IMR-90 (cell line): ENCODE data around the gene SCFD1. TPM values are rescaled to one million over a fixed set of nuclear protein-coding genes. Genes with fewer than 3 reads are reported as not detected.

ENCODE experiments used
- ATAC-seq: fragments of 200-7000 bp; cut with Tn5 transposase; 2 replicates; pipeline ENCODE4 v1.9.1; 2020; ENCODE audit warnings: low read depth, mild to moderate bottlenecking, moderate library complexity
- BruUV-seq: library from RNA; stranded (reverse); fragments of 400-500 nt; replicated peaks from 2 replicates; lab custom pipeline; 2021; lab: Mats Ljungman, UMichigan
- CTCF ChIA-PET: fragments of 300-600 bp; formaldehyde crosslinking; extraction: SDS; loops from one replicate; lab custom pipeline; 2021; ENCODE audit warnings: antibody characterized with exemption; lab: Yijun Ruan, JAX
- POLR2A ChIA-PET: fragments of 300-600 bp; sonication (Branson Sonifier 250); formaldehyde crosslinking; loops from one replicate; lab custom pipeline; 2022; ENCODE audit warnings: antibody characterized with exemption; ENCODE audit not compliant: unreplicated experiment; lab: Charles Lee
- DNase-seq: peaks from one replicate; pipeline ENCODE4 v3.0.0; 2013
- H2AFZ ChIP-seq: replicated peaks from 2 replicates; pipeline ENCODE3; 2013; ENCODE audit warnings: low read length, mild to moderate bottlenecking; ENCODE audit not compliant: poor library complexity
- H2AK5ac ChIP-seq: 2 replicates; pipeline ENCODE4 v1.6.1; 2013; ENCODE audit warnings: low read depth, low read length, inconsistent platforms
- H2AK9ac ChIP-seq: replicated peaks from 2 replicates; pipeline ENCODE3; 2013; ENCODE audit warnings: mild to moderate bottlenecking, low read depth, low read length, moderate library complexity; ENCODE audit not compliant: poor library complexity
- H2BK120ac ChIP-seq: 2 replicates; pipeline ENCODE4 v1.6.1; 2013; ENCODE audit warnings: low read depth, low read length, inconsistent platforms
- H2BK15ac ChIP-seq: 3 replicates; pipeline ENCODE4 v1.6.1; 2013; ENCODE audit warnings: low read depth, low read length, inconsistent platforms
- H2BK20ac ChIP-seq: 2 replicates; pipeline ENCODE4 v1.6.1; 2013; ENCODE audit warnings: low read depth, mild to moderate bottlenecking, inconsistent platforms, low read length, moderate library complexity
- H2BK5ac ChIP-seq: 2 replicates; pipeline ENCODE4 v1.6.1; 2013; ENCODE audit warnings: mild to moderate bottlenecking, low read depth, low read length, inconsistent platforms; ENCODE audit not compliant: poor library complexity, severe bottlenecking
- H3K14ac ChIP-seq: replicated peaks from 2 replicates; pipeline ENCODE4 v1.6.1; 2013; ENCODE audit warnings: low read depth, low read length, inconsistent platforms
- H3K18ac ChIP-seq: 2 replicates; pipeline ENCODE4 v1.6.1; 2013; ENCODE audit warnings: low read depth, low read length, control low read depth
- H3K23ac ChIP-seq: 2 replicates; pipeline ENCODE4 v1.6.1; 2013; ENCODE audit warnings: low read depth, low read length, inconsistent platforms
- H3K27ac ChIP-seq: 2 replicates; pipeline ENCODE4 v1.5.1; 2013; ENCODE audit warnings: mild to moderate bottlenecking, control low read depth, low read length; ENCODE audit not compliant: insufficient read depth
- H3K27me3 ChIP-seq: 2 replicates; pipeline ENCODE4 v1.6.1; 2013; ENCODE audit warnings: low read length; ENCODE audit not compliant: control insufficient read depth, insufficient read depth
- H3K36me3 ChIP-seq: 2 replicates; pipeline ENCODE4 v1.6.1; 2013; ENCODE audit warnings: low read length, mixed read lengths; ENCODE audit not compliant: control insufficient read depth, insufficient read depth
- H3K4ac ChIP-seq: 2 replicates; pipeline ENCODE4 v1.6.1; 2013; ENCODE audit warnings: low read depth, low read length, inconsistent platforms
- H3K4me1 ChIP-seq: 2 replicates; pipeline ENCODE4 v1.6.1; 2013; ENCODE audit warnings: low read length, mixed read lengths; ENCODE audit not compliant: control insufficient read depth, insufficient read depth
- H3K4me2 ChIP-seq: 2 replicates; pipeline ENCODE4 v1.6.1; 2013; ENCODE audit warnings: low read depth, mild to moderate bottlenecking, control low read depth, low read length, moderate library complexity
- H3K4me3 ChIP-seq: 2 replicates; pipeline ENCODE4 v1.5.1; 2013; ENCODE audit warnings: low read depth, mild to moderate bottlenecking, control low read depth, low read length, moderate library complexity; ENCODE audit not compliant: insufficient read depth
- H3K56ac ChIP-seq: 2 replicates; pipeline ENCODE4 v1.6.1; 2013; ENCODE audit warnings: low read length, inconsistent platforms; ENCODE audit not compliant: insufficient read depth; ENCODE audit errors: extremely low read depth
- H3K79me1 ChIP-seq, 2 experiments: 2 replicates each; pipeline ENCODE4 v1.6.1; 2013; ENCODE audit warnings: low read length in 2 of 2, inconsistent platforms in 1 of 2, low read depth in 1 of 2
- H3K9ac ChIP-seq: 2 replicates; pipeline ENCODE4 v1.6.1; 2013; ENCODE audit warnings: low read depth, low read length, control low read depth
- H3K9me1 ChIP-seq: 2 replicates; pipeline ENCODE4 v1.6.1; 2013; ENCODE audit warnings: low read length, inconsistent platforms; ENCODE audit not compliant: insufficient read depth
- H3K9me3 ChIP-seq: 2 replicates; pipeline ENCODE4 v1.6.1; 2013; ENCODE audit warnings: low read length; ENCODE audit not compliant: control insufficient read depth, insufficient read depth
- H4K20me1 ChIP-seq: 2 replicates; pipeline ENCODE4 v1.6.1; 2013; ENCODE audit warnings: low read length, inconsistent platforms; ENCODE audit not compliant: insufficient read depth
- H4K5ac ChIP-seq: 2 replicates; pipeline ENCODE4 v1.6.1; 2013; ENCODE audit warnings: mild to moderate bottlenecking, low read depth, low read length, control low read depth
- H4K8ac ChIP-seq, 2 experiments: 2 replicates each; pipeline ENCODE4 v1.6.1; 2013; ENCODE audit warnings: low read depth in 2 of 2, low read length in 2 of 2, control low read depth in 1 of 2, inconsistent platforms in 1 of 2
- H4K91ac ChIP-seq: 2 replicates; pipeline ENCODE4 v1.6.1; 2013; ENCODE audit warnings: low read depth, low read length, inconsistent platforms; ENCODE audit not compliant: insufficient read depth
- BHLHE40 ChIP-seq: fragments of 150-350 bp; IDR thresholded peaks from 2 replicates; pipeline ENCODE4 v1.6.1; 2016; ENCODE audit warnings: mild to moderate bottlenecking, low read depth, low read length
- CEBPB ChIP-seq: IDR thresholded peaks from 2 replicates; pipeline ENCODE4 v1.6.1; 2012; ENCODE audit warnings: low read depth, low read length, improper control_type of control experiment
- CHD1 ChIP-seq: IDR thresholded peaks from 2 replicates; pipeline ENCODE4 v1.6.1; 2012; ENCODE audit warnings: low read depth, low read length, improper control_type of control experiment
- ELK1 ChIP-seq: fragments of 150-350 bp; IDR thresholded peaks from 2 replicates; pipeline ENCODE4 v1.6.1; 2016; ENCODE audit warnings: low read depth, mild to moderate bottlenecking, low read length, moderate library complexity, borderline replicate concordance
- FOS ChIP-seq: fragments of 150-350 bp; IDR thresholded peaks from 2 replicates; pipeline ENCODE4 v1.6.1; 2016; ENCODE audit warnings: low read depth, low read length
- MAFK ChIP-seq: IDR thresholded peaks from 2 replicates; pipeline ENCODE4 v1.6.1; 2012; ENCODE audit warnings: low read depth, low read length, improper control_type of control experiment
- MAZ ChIP-seq: IDR thresholded peaks from 2 replicates; pipeline ENCODE4 v1.6.1; 2012; ENCODE audit warnings: low read depth, mild to moderate bottlenecking, low read length, improper control_type of control experiment, moderate library complexity, borderline replicate concordance
- MXI1 ChIP-seq: IDR thresholded peaks from 2 replicates; pipeline ENCODE4 v1.6.1; 2012; ENCODE audit warnings: low read depth, mild to moderate bottlenecking, low read length, moderate library complexity, borderline replicate concordance
- NFE2L2 ChIP-seq: fragments of 150-350 bp; IDR thresholded peaks from 2 replicates; pipeline ENCODE4 v1.6.1; 2016; ENCODE audit warnings: low read depth, mild to moderate bottlenecking, low read length
- POLR2A ChIP-seq: IDR thresholded peaks from 2 replicates; pipeline ENCODE4 v1.6.1; 2012; ENCODE audit warnings: mild to moderate bottlenecking, low read depth, low read length
- RAD21 ChIP-seq: IDR thresholded peaks from 2 replicates; pipeline ENCODE4 v1.6.1; 2012; ENCODE audit warnings: low read length, improper control_type of control experiment
- RCOR1 ChIP-seq: IDR thresholded peaks from 2 replicates; pipeline ENCODE4 v1.6.1; 2012; ENCODE audit warnings: mild to moderate bottlenecking, low read length, improper control_type of control experiment; ENCODE audit not compliant: insufficient replicate concordance
- RFX5 ChIP-seq: IDR thresholded peaks from 2 replicates; pipeline ENCODE4 v1.8.0; 2012; ENCODE audit warnings: low read depth, mild to moderate bottlenecking, low read length, moderate library complexity
- SMC3 ChIP-seq: fragments of 150-350 bp; IDR thresholded peaks from 2 replicates; pipeline ENCODE4 v1.6.1; 2016; ENCODE audit warnings: low read depth, mild to moderate bottlenecking, antibody characterized with exemption, low read length, moderate library complexity
- dilution Hi-C: fragments of 300-500 bp; cut with HindIII; formaldehyde crosslinking; loops from one replicate; pipeline ENCODE4 v1.14.3; 2018; ENCODE audit warnings: low sequenced_read_pairs; ENCODE audit not compliant: unreplicated experiment
- in situ Hi-C: fragments of 300-500 bp; cut with MboI; formaldehyde crosslinking; loops from 3 replicates; pipeline ENCODE4 v1.14.3; 2019; ENCODE audit warnings: low sequenced_read_pairs, inconsistent platforms, mixed read lengths
- intact Hi-C: fragments of 100-400 bp; cut with micrococcal nuclease; formaldehyde crosslinking; loops from 2 replicates; pipeline ENCODE4 v1.10.0; 2022
- polyA plus RNA-seq, 3 experiments: library from polyadenylated mRNA; depleted of rRNA; stranded (reverse); fragments of >200 nt; gene quantifications; 2 replicates each; pipeline ENCODE4 v1.2.3, GENCODE V29; 2012; ENCODE audit warnings: low replicate concordance in 1 of 3
- total RNA-seq: library from RNA; depleted of rRNA; stranded (reverse); fragments of >200 nt; gene quantifications from 2 replicates; pipeline ENCODE4 v1.2.3, GENCODE V29; 2012
- TF ChIP-seq, protein P1 (sequence below): fragments of 150-350 bp; IDR thresholded peaks from 2 replicates; pipeline ENCODE4 v1.6.1; 2017; ENCODE audit warnings: mild to moderate bottlenecking, antibody characterized with exemption, low read length, low read depth
- TF ChIP-seq, protein P2 (sequence below): conservative IDR thresholded peaks from 2 replicates; pipeline ENCODE4 v1.5.1; 2012; ENCODE audit warnings: mild to moderate bottlenecking, low read depth, low read length, improper control_type of control experiment

SCFD1 gene
- total and polyA plus RNA-seq, 2 of the 4 experiments (the other 2 are of a cell fraction): 51.4 to 74.0 TPM

DNA sequence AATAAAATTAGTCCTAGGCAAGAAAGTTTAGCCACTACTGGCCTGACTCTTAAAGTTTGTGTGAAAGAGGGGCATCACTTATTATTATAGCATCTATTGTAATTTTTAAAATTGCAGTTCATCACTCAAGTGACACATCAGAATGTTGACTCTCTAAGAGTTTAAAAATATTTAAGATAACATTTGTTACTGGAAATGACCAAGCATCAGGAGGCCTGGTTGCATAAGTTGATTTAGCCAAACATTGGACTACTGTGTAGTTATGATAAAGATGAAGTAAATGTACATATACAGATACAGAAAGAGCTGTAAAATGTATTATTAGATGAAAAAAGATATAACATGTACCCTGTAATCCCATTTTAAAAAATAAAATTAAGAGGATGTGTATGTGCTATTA lies 47.5 kb downstream of the SCFD1 start:
- POLR2A ChIA-PET: no interaction called here
- BruUV-seq: no TSS peak
- dilution Hi-C loops: no loop called here

More for the DNA sequence above, 47.5 kb downstream of the SCFD1 start:
- Histone ChIP-seq H3K18ac (no peak overlapping the region), H2BK15ac (no peak overlapping the region), H4K20me1 (no peaks in the 10 kb centered on the region), H3K9me3 (no peaks in the 10 kb centered on the region), H3K27ac (no peak overlapping the region), H3K4me2 (no peak overlapping the region), H2AK9ac (no peak overlapping the region), H2AFZ (no peak overlapping the region), H3K23ac (no peak overlapping the region), H4K8ac (no peak overlapping the region), H3K27me3 (no peaks in the 10 kb centered on the region), H3K36me3 (peaks cover 6% of the 10 kb centered on the region; the same call in 1 of the 2 replicates), H3K9ac (no peak overlapping the region), H2BK5ac (no peak overlapping the region), H2BK20ac (no peak overlapping the region), H3K4me3 (no peak overlapping the region), H3K79me1 (peaks cover 0 to 8% of the 10 kb centered on the region in 2 experiments; a peak in 2 of 4 replicates), H3K9me1 (no peaks in the 10 kb centered on the region), H2AK5ac (no peak overlapping the region), H3K14ac (no peak overlapping the region), H3K4me1 (no peaks in the 10 kb centered on the region), H3K56ac (no peak overlapping the region), H4K5ac (no peak overlapping the region), H4K91ac (no peak overlapping the region), H2BK120ac (no peak overlapping the region), H3K4ac (no peak overlapping the region)
- CTCF ChIA-PET: no interaction called here
- TF ChIP-seq MAZ (no peak), RAD21 (no peak), FOS (no peak), SMC3 (no peak), POLR2A (no peak), CEBPB (no peak), BHLHE40 (no peak), RCOR1 (no peak), ELK1 (no peak), CHD1 (no peak), NFE2L2 (no peak), MAFK (no peak), RFX5 (no peak), MXI1 (no peak)
- TF ChIP-seq, protein P1, sequence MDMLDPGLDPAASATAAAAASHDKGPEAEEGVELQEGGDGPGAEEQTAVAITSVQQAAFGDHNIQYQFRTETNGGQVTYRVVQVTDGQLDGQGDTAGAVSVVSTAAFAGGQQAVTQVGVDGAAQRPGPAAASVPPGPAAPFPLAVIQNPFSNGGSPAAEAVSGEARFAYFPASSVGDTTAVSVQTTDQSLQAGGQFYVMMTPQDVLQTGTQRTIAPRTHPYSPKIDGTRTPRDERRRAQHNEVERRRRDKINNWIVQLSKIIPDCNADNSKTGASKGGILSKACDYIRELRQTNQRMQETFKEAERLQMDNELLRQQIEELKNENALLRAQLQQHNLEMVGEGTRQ: no peak
- TF ChIP-seq, protein P2, sequence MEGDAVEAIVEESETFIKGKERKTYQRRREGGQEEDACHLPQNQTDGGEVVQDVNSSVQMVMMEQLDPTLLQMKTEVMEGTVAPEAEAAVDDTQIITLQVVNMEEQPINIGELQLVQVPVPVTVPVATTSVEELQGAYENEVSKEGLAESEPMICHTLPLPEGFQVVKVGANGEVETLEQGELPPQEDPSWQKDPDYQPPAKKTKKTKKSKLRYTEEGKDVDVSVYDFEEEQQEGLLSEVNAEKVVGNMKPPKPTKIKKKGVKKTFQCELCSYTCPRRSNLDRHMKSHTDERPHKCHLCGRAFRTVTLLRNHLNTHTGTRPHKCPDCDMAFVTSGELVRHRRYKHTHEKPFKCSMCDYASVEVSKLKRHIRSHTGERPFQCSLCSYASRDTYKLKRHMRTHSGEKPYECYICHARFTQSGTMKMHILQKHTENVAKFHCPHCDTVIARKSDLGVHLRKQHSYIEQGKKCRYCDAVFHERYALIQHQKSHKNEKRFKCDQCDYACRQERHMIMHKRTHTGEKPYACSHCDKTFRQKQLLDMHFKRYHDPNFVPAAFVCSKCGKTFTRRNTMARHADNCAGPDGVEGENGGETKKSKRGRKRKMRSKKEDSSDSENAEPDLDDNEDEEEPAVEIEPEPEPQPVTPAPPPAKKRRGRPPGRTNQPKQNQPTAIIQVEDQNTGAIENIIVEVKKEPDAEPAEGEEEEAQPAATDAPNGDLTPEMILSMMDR: no peak
- ATAC-seq (no peak), DNase-seq (no peak)
- in situ Hi-C loops (no loop called here), intact Hi-C loops (no loop called here)
